Upper lobe of right lung (tissue), 1 donor: ENCODE measurements around the gene SSBP4. TPM values are rescaled to one million over a fixed set of nuclear protein-coding genes. Genes with fewer than 3 reads are reported as not detected.
"Not testable (repeated sequence)": the region's sequence is repeated elsewhere in the genome, so short reads cannot be mapped to it uniquely, and the experiment has no call there.

Experiments
- ATAC-seq: fragments of 200-7000 bp; cut with Tn5 transposase; one replicate; pipeline ENCODE4 v1.9.1; 2020; ENCODE audit warnings: mild to moderate bottlenecking, moderate library complexity
- DNase-seq: peaks from one replicate; pipeline ENCODE4 v3.0.0-alpha.2; 2020
- H3K27ac ChIP-seq: fragments of 200-600 bp; one replicate; pipeline ENCODE4 v1.8.0; 2022
- H3K27me3 ChIP-seq: fragments of 200-600 bp; one replicate; pipeline ENCODE4 v1.8.0; 2022; ENCODE audit warnings: mild to moderate bottlenecking
- H3K36me3 ChIP-seq: fragments of 200-600 bp; one replicate; pipeline ENCODE4 v1.8.0; 2022
- H3K4me1 ChIP-seq: fragments of 200-600 bp; one replicate; pipeline ENCODE4 v1.8.0; 2022
- H3K4me3 ChIP-seq: fragments of 200-600 bp; one replicate; pipeline ENCODE4 v1.8.0; 2022; ENCODE audit warnings: mild to moderate bottlenecking
- H3K9me3 ChIP-seq: fragments of 200-600 bp; one replicate; pipeline ENCODE4 v1.8.0; 2022
- CTCF ChIP-seq: fragments of 200-600 bp; IDR thresholded peaks from one replicate; pipeline ENCODE4 v1.8.0; 2022; ENCODE audit warnings: antibody characterized with exemption
- intact Hi-C: fragments of 100-400 bp; cut with DNase I; formaldehyde crosslinking; loops from one replicate; pipeline ENCODE4 v1.11.0; 2022
- total RNA-seq: library from RNA; stranded (reverse); fragmentation: NEBNext Ultra II Directional; extraction: Animal tissue kit (Norgen Biotek cat#: 25700); gene quantifications from one replicate; pipeline ENCODE4 v1.2.1, GENCODE V29; 2021
- donor health status: DM: no; HTN: yes; CAD: no; lungs with severe emphysema.

Gene SSBP4
- total RNA-seq, 1 donor from 2014 or later = 57.3 TPM

- Histone ChIP-seq H3K27ac (peak overlapping the region; percentile 76), H3K27me3 (no peaks in the 10 kb centered on the region), H3K4me1 (peaks cover 33% of the 10 kb centered on the region), H3K4me3 (no peak overlapping the region), H3K36me3 (no peaks in the 10 kb centered on the region), H3K9me3 (no peaks in the 10 kb centered on the region)
- no peak for TF ChIP-seq CTCF
- no peak for DNase-seq
- intact Hi-C loops = no loop called here
- ATAC-seq = no peak
These were observed 38.4 kb upstream of the SSBP4 start for GRCh38 chr19:18380843-18381242.

GRCh38 chr19:18383622-18384021, 35.6 kb upstream of the SSBP4 start:
- ATAC-seq, H3K4me3 ChIP-seq, H3K27ac ChIP-seq, intact Hi-C loops, H3K27me3 ChIP-seq, H3K9me3 ChIP-seq, DNase-seq, H3K36me3 ChIP-seq: not testable (repeated sequence)
- peaks cover 33% of the 10 kb centered on the region for H3K4me1 ChIP-seq

- ATAC-seq (no peak), DNase-seq (no peak)
- Histone ChIP-seq H3K36me3 (peaks cover 8% of the 10 kb centered on the region), H3K27me3 (no peaks in the 10 kb centered on the region), H3K4me3 (no peak overlapping the region), H3K27ac (no peak overlapping the region), H3K9me3 (no peaks in the 10 kb centered on the region), H3K4me1 (peaks cover 29% of the 10 kb centered on the region)
- TF ChIP-seq CTCF = no peak
- intact Hi-C loops = no loop called here
These were observed 34.4 kb upstream of the SSBP4 start for GRCh38 chr19:18384775-18385174.

GRCh38 chr19:18385359-18385674, 33.9 kb upstream of the SSBP4 start:
- Histone ChIP-seq H3K9me3 (no peaks in the 10 kb centered on the region), H3K27ac (no peak overlapping the region), H3K36me3 (peaks cover 11% of the 10 kb centered on the region), H3K27me3 (no peaks in the 10 kb centered on the region), H3K4me1 (peaks cover 26% of the 10 kb centered on the region), H3K4me3 (peak overlapping the region; percentile 56)
- intact Hi-C loops = no loop called here
- TF ChIP-seq CTCF = no peak
- DNase-seq = no peak
- no peak for ATAC-seq

- peak; percentile 94 for DNase-seq
- peaks cover 11% of the 10 kb centered on the region for H3K36me3 ChIP-seq
- intact Hi-C loops = no loop called here
- ATAC-seq = peak; percentile 82
- peak within 1 kb of the TSS; percentile 56 for H3K4me3 ChIP-seq
- H3K9me3 ChIP-seq = no peaks in the 10 kb centered on the region
- peaks cover 20% of the 10 kb centered on the region for H3K4me1 ChIP-seq
- TF ChIP-seq CTCF = peak; percentile 63
- H3K27ac ChIP-seq = peak within 1 kb of the TSS; percentile 68
- H3K27me3 ChIP-seq = no peaks in the 10 kb centered on the region
These were observed 33.3 kb upstream of the SSBP4 start, which contains the start of gene GDF15 for GRCh38 chr19:18385675-18386542. Gene GDF15 (plus strand): TSS chr19:18386158. CDS start chr19:18386190, 32 bp downstream.

GRCh38 chr19:18386543-18387271, 32.5 kb upstream of the SSBP4 start:
- Histone ChIP-seq H3K9me3 (no peaks in the 10 kb centered on the region), H3K27ac (peak overlapping the region; percentile 68), H3K27me3 (no peaks in the 10 kb centered on the region), H3K4me3 (peak overlapping the region; percentile 56), H3K4me1 (peaks cover 19% of the 10 kb centered on the region), H3K36me3 (peaks cover 11% of the 10 kb centered on the region)
- intact Hi-C loops = no loop called here
- DNase-seq = no peak
- TF ChIP-seq CTCF = no peak
- peak; percentile 2 for ATAC-seq
